Stimulated activated CD4-positive, alpha-beta T cell treated with anti-CD3 and anti-CD28 coated beads, Interleukin-1b, Interleukin-23, amount 100 ng/mL, for 24 hours (primary cell): ENCODE measurements around the gene LRP2.
A peak's percentile ranks its signal among the peaks of the same experiment; 100 is the strongest.
"Not testable (repeated sequence)": the region's sequence is repeated elsewhere in the genome, so short reads cannot be mapped to it uniquely, and the experiment has no call there.

Source experiments
- DNase-seq, 4 experiments: peaks; one replicate each; pipeline ENCODE4 v3.0.0-alpha.2; 2020; ENCODE audit warnings: low read depth in 4 of 4, low spot score in 1 of 4

Gene LRP2

DNA sequence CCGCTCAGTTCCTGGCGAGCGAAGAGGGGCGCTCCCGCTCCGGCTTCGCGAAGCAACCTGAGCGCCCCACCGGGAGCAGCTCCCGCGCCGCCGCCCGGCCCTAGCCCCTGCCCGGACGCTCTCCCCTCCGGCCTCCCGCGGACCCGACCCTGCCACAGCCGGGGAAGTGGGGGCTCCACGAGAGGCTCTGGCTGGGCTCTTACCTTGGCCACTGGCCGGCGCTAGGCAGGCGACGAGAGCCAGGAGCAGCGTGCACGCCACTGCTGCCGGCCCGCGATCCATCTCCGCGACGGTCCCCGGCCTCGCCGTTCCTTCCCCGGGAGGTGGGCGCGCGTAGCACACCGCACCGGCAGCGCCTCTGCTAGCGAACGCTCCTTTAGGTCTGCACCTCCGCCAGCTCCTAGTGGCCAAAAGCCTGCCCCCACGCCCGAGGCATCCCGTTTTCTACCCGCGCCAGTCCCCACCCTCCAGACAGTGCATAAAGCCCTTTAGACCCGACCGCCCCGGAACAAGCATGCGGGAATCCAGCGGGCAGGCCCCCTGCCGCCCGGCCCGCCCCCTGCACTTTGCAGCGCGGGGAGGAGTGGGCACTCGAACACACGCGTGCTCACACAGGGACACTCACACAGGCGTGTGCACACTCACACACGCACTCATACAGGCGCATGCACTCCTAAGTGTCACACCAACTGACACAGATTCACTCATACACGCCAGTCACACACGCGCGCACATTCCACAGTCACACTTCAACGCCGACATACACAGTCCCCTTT, at the start of gene LRP2:
LRP2 (minus strand) TSS at position 417 of the 776 bp plus-strand sequence; CDS start at position 282, 135 bp downstream.
- DNase-seq, result peak in 1 of 4 experiments; percentile 2

DNA sequence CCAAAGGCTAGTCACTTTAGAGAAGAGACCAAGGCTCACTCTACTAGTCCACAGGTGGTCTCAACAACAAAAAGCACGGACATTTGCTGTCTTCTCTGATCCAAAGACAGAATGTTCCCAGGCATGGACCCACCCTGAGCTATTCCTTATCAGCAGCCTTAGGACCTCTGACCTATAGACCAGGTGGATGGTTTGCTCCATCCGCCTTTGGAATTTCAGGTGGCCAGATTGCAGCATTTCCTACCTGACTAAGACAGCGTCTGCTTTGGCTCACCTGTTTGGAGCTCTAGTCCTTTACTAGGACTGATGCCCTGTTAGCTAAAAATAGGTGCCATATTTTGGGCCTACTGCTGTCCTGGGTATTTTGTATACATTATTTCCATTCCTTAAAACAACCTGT, 44.6 kb upstream of the LRP2 start:
- DNase-seq, result no peak

- not testable (repeated sequence) for DNase-seq
Measured at GRCh38 chr2:169399491-169399890, 37.2 kb upstream of the LRP2 start.

- no peak for DNase-seq
Measured at GRCh38 chr2:169397697-169398096, 35.4 kb upstream of the LRP2 start.

DNA sequence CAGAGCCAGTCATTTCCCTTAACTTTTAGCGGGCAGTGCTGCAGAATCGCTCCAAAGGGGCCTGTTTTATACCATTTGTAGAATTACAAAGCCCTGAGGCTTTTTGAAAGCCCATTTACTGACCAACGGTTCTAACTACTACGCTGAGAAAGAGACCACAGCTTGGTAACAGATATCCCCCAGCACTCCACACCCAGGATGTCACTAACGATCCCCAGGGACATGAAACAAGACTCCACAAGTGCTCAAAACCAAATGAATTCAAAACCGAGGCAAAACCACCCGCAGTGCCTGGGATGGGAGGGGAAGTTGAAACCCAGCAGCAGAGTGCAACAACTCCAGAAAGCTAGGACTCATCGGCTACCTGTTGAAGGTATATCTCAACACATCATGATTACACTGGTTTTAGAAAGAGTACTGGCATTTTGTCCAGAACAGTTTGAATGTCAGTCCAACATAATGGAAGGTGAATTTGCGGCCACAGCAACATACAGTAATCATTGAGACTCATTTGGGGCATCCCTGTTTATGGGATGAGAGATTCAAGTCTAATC, 33.6 kb upstream of the LRP2 start:
- DNase-seq, result no peak

GRCh38 chr2:169393068-169393590, 30.8 kb upstream of the LRP2 start:
- DNase-seq, result no peak

- no peak for DNase-seq
Measured at GRCh38 chr2:169391236-169391635, 28.9 kb upstream of the LRP2 start.

GRCh38 chr2:169388161-169388560, 25.8 kb upstream of the LRP2 start:
- DNase-seq, result no peak

DNA sequence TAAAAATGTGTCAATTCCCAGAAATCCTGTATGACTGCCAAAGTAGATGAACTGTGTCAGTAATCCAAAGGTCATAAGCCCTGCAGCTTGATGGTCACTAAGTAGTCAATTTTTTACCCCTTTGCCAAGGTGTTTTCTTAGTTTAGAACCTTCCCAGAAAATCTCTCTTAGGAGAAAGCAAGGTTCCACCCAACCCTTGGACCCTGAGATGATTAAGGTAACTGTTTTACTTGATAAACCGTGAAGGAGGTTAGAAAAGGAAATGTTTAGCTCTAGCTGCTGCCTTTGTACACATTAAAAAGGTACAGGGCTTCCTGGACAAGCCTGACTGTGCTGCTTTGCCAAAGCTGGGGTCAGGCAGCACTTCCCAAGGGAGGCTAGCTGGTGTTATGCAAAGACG, 24.4 kb upstream of the LRP2 start:
- no peak for DNase-seq

DNA sequence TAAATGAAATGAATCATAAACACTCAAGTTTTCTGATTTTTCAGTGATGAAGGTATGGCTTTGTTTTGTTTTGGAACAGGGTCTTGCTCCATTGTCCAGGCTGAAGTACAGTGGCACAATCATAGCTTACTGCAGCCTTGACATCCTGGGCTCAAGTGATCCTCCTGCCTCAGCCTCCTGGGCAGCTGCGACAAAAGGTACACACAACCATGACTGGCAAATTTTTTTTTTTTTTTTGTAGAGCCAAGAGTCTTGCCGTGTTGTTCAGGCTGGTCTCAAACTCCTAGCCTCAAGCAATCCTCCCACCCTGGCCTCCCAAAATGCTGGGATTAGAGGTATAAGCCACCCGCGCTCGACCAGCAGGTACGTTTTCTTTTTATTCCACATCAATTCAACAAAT, 22.5 kb upstream of the LRP2 start:
- no peak for DNase-seq

- no peak for DNase-seq
Measured at GRCh38 chr2:169372561-169372960, 10.2 kb upstream of the LRP2 start.

DNA sequence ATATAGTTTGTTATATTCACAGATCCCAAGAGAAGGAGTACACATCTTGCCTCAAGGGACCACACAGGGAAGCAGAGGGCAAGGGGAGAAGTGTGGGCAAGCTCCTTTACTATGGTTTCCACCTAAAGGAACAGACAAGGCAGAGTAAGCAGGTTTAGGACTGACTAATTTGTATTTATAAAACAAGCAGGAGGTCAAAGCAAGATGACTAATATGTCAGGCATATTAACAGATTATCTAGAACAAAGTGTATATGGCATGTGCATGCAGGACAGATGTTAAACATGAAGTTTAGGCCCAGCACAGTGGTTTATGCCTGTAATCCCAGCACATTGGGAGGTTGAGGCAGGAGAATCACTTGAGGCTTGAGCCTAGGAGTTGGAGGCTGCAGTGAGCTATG, 3.7 kb upstream of the LRP2 start:
- DNase-seq, result no peak

DNA sequence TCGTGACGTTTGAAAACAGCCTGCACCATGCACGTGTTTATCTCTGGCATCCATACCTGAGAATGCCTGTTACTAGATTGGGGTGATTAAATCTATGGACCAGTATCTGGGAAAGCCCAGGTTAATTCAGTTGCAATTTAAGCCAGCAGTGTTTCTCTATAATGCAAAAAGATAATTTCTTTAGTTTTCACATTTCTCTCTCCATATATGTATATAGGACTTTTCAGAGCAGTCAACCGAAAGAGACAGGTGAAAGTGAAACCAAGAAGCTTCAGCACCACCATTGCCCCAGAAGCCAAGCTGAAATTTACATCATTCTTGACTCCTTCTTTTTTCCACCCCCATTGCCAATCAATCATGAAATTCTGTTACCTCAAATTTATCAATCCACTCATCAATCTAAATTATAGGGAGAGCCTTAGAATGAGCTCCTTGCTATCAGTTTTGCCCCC, 2.7 kb upstream of the LRP2 start:
- DNase-seq, result no peak

DNA sequence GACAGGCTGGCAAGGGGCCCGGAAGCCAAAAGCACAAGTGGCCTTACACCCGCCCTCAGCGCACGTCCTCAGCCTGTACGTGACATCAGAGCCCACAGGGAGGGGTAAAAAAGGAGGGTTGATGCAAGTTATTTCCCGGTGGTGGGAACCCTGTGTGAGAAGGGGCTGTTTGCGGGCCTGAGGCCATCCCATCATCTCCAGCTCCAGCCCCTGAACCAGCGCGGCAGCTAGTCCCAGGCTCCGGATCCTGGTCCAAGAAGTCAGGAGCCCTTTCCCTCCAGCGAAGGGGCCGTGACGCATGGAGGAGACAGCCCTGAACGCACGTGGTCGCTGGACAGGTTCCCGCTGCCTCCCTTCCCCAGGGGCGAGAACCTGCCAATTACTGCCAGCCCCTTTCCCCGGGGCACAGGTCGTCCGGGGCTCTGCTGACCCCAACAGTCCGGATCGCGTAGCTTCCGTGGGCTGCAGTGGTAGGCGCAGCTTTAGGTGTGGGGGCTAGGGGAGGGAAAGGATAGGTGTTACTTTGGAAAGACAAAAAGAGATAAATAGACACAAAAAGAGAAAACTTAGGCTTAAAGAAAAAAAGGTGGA, 1.3 kb upstream of the LRP2 start:
- DNase-seq, result peak in 3 of 4 experiments; percentile 2 to 37 (median 4)

DNA sequence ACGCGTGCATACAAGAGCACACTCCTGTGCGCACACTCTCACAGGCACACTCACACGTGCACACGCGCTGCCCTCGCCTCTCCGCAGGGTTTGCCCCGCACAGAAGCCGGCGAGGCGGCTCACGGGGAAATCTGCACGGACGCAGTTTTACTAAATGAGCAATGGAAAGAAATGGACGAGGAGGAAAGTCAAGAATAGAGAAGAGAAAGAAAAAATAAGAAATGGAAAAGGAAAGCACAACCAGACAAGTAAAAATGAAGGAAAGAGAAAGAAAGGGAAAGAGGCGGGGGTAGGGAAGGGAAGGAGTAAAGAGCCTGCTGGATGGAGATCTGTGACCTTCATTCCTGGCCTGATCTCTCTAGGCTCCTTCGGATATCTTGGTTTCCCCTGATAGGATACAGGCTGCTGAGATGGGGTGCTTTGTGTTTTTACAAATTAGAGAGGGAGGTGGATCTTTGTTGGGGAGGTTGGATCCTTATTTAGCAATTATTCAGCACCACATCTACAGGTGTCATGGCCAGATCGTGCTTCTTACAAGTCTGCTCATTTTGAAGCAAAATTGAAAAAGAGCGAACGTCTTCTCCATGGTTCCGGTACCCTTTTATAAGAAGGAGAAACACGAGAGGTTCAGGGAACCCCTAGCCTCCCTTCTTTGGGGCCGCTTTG, 693 bp upstream of the LRP2 start:
- DNase-seq, result no peak

DNA sequence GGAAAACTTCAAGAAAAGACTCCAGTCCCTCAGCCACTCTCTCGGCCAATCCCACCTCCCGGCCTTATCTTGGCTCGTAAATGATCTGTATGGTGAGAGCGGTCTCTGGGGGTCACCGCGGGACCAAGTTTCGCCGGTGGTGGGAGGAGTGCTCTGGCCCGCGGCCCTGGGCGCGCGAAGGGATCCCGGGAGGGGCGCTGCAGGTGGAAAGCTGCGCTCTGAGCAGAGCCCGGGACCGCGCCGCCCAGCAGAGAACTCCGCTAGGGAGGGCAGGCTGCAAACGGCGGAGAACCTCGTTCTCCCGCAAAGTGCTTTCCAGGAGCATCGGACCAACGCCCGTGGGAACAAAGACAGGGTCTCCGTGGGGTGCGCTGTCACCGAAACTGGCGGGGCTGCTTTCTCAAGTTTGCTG, 622 bp downstream of the LRP2 start:
- DNase-seq, result no peak

GRCh38 chr2:169360984-169361705, 1.2 kb downstream of the LRP2 start:
- no peak for DNase-seq

DNA sequence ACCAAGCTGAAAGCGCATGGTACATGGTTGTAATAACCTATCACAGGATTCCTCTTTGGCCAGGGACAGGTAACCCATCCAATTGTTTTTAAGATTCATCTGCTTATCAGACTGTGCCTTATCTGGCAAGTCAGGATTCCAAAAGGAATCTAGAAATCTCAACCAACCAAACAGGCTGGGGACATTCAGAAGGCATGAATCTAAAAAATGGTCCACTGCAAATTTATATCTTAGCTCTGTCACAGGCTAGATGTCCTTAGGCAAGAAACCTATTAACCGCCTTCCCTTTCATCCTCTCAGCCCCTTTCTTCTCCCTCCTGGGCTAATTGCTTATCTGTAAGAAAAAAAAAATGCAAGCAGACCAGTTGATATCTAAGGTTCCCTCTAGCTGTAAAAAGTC, 4.3 kb downstream of the LRP2 start:
- no peak for DNase-seq

GRCh38 chr2:169354244-169354643, 8.1 kb downstream of the LRP2 start:
- no peak for DNase-seq

DNA sequence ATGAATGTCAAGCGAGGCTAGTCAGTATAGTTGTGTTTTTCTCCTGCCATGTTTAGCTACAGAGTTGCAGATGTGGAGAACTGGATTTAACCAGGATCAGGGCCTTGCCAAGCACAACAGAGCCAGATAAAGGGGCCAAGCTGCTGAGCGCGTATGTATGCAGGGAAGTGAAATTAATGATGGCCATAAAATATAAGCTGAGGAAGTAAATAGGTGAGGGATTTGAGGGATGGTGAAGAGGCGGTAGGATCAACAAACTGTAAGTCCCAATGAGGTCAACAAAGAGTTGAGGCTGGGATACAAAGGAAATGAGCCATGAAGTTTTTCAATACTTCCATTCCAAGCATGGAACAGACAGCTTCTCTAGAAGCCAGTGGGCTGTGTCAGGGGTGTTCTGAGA, 10.6 kb downstream of the LRP2 start:
- DNase-seq, result no peak

DNA sequence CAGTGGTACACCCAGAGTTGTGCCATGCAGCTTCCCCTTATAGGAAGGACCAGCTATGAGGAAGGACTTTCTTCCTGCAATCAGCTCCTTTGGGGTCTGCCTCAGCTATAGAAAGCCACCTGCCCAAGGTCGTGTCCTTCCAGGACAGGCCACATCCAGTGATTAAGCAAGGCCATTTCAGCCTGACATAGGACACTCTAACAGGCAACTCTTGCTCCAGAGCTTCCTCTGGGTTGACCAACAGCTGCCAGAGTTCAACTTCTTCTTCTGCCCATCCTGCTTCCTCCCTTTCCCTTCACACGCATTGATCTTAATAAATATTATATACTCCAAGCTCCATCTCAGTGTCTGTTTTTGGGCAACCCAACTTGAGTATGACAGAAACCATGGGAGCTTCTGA, 12.8 kb downstream of the LRP2 start:
- DNase-seq, result no peak
